ENCODE measurements around the gene PARP2.

PARP2 gene

DNA sequence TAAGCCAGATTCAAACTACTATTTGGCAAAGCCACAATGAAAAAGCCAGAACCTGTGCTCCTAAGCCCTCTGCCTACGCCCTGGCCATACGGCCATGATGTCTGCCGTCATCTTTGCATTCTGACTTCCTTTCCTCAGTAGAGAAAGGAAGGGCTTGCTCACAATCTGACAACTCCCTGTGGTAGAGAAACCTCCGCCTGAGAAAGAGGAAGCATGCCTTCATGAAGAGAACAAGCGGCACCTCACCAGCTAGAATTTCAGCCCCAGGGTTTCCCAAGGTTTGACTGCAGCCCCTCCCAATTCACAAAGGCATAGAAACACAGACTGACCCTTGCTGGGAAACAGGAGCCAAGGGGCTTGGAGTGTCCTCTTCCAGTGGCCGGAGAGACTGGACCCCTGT, 44.1 kb downstream of the PARP2 start:
- TF ChIP-seq, protein P1, sequence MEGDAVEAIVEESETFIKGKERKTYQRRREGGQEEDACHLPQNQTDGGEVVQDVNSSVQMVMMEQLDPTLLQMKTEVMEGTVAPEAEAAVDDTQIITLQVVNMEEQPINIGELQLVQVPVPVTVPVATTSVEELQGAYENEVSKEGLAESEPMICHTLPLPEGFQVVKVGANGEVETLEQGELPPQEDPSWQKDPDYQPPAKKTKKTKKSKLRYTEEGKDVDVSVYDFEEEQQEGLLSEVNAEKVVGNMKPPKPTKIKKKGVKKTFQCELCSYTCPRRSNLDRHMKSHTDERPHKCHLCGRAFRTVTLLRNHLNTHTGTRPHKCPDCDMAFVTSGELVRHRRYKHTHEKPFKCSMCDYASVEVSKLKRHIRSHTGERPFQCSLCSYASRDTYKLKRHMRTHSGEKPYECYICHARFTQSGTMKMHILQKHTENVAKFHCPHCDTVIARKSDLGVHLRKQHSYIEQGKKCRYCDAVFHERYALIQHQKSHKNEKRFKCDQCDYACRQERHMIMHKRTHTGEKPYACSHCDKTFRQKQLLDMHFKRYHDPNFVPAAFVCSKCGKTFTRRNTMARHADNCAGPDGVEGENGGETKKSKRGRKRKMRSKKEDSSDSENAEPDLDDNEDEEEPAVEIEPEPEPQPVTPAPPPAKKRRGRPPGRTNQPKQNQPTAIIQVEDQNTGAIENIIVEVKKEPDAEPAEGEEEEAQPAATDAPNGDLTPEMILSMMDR (IDR thresholded peaks at IDR 0.05; ENCODE audit: low read depth, low read length, missing control alignments) = no peak
- H3K4me3 ChIP-seq (replicated peaks; ENCODE audit: low read depth, low read length) = no peak overlapping the region
- DNase-seq (ENCODE audit: extremely low read depth, low read depth) = no peak

DNA sequence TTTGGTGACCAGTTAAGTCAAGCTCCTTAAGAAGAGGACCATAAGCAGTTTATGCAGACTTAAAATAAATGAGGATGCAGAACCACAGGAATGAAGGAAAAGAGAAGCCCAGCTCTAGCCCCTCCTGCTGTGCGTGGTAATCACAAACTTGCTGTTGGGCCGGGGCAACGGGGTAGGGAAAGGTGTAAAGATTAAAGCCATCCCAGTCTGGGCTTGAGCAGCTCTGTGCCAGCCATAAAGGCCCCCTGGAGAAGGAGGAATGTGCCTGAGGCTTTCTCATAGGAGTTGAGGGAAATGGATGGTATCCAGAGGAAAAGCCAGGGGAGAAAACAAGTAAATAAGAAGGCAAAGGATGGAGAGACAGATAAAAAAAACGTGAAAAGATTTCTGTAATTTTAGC, 44.7 kb downstream of the PARP2 start:
- DNase-seq (ENCODE audit: extremely low read depth, low read depth) = no peak
- TF ChIP-seq, protein P1 (IDR thresholded peaks at IDR 0.05; ENCODE audit: low read depth, low read length, missing control alignments) = no peak
- no peak overlapping the region for H3K4me3 ChIP-seq (replicated peaks; ENCODE audit: low read depth, low read length)

DNA sequence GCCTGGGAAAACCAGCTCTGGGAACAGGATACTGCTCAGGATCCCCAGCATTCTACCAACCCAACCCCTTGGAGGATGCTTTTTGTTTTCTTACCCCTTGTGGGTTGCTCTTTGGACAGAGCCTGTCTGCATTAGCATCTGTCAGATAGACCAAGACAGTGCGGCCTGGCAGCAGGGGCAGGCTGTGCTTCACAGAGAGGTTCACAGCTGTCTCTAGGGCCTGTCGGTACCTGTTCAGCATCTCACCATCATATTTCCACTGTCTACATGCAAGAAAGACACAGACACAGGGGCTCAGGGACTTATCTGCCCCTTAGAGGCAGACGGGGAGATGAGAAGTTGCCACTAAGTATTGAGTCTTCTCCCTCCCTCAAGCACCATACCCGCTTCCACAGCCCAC, 48.1 kb downstream of the PARP2 start:
- H3K4me3 ChIP-seq (replicated peaks; ENCODE audit: low read depth, low read length) = no peak overlapping the region
- TF ChIP-seq, protein P1 (IDR thresholded peaks at IDR 0.05; ENCODE audit: low read depth, low read length, missing control alignments) = no peak
- no peak for DNase-seq (ENCODE audit: extremely low read depth, low read depth)

DNA sequence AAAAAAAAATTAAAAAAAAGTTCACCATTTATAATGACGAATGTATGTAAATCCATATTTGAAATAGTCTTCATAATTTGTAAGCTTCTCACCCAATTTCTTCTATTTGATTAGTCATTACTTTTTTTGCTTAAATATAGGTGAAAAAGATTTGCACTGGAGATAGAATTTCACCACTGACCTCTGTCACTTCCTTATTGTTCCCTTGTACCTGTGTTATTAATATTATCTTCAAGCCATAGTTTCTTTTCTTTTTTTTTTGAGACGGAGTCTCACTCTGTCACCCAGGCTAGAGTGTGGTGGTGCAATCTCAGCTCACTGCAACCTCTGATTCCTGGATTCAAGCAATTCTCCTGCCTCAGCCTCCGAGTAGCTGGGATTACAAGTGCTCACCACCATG, 54.1 kb downstream of the PARP2 start:
- DNase-seq (ENCODE audit: extremely low read depth, low read depth) = no peak
- TF ChIP-seq, protein P1 (IDR thresholded peaks at IDR 0.05; ENCODE audit: low read depth, low read length, missing control alignments) = no peak
- H3K4me3 ChIP-seq (replicated peaks; ENCODE audit: low read depth, low read length) = no peak overlapping the region

DNA sequence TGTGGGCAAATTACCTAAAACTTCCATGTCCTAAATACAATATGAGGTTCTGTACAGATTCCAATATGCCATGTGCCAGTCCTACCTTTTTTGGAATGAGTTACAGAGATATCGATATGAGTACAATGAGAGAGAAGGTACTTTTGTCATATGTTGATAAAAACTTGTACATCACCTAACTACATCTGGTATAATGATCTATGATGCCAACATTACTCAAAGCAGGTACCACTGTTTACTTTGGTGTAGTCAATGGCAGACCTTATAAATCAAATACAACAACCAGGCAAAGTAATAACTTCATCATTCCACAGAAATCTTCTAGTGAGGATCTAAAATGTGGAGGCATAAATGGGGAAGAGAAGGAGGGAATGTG, 57.1 kb downstream of the PARP2 start:
- DNase-seq (ENCODE audit: extremely low read depth, low read depth) = no peak
- TF ChIP-seq, protein P1 (IDR thresholded peaks at IDR 0.05; ENCODE audit: low read depth, low read length, missing control alignments) = no peak
- no peak overlapping the region for H3K4me3 ChIP-seq (replicated peaks; ENCODE audit: low read depth, low read length)

DNA sequence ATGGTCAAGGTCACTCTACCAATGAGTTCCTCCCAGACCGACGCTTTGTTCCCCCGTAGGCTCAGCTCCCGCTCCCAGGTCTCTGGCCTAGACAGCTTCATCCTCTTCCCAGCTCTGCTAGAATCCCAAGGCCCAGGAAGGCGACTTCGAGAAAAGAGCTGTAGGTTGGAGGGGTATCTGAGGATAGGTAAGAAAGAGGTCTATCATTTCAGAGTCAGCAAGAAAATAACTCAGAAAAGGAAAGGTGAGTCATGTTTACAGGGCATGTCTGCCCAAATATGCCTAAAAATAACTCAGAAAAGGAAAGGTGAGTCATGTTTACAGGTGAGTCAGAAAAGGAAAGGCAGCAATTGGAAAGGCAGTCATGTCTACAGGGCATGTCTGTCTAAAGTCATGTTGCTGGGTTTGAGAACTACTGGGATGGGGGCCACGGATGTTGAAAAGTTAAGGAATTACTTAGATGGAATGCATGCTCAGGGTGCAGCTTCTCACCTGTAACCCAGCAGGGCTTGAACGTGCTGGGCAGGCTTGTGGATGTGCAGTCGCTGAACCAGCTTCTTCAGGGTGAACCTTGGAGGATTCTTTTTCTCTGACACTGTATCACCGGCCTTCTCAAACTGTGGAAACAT, 57.6 kb downstream of the PARP2 start:
- DNase-seq (ENCODE audit: extremely low read depth, low read depth) = no peak
- TF ChIP-seq, protein P1 (IDR thresholded peaks at IDR 0.05; ENCODE audit: low read depth, low read length, missing control alignments) = no peak
- H3K4me3 ChIP-seq (replicated peaks; ENCODE audit: low read depth, low read length) = no peak overlapping the region

DNA sequence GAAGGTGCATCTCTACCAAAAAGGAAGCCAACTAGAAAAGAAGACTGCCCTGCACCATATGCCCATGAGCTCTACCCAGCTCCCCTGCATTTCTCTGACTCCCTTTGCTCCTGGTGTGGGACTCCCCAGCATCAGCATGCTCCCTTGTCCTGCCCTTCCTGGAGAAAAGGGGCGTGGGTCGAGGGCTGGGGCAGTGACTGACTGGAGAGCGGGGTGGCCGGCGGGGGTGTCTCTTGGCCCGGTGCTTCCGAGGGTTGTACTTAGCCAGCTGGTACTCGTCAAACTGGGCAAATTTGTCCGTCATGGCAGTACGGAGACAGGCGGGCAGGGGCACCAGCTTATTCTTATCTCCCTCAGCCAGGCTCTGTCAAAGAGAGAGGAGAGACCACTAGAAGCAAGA, 60.1 kb downstream of the PARP2 start:
- no peak for DNase-seq (ENCODE audit: extremely low read depth, low read depth)
- H3K4me3 ChIP-seq (replicated peaks; ENCODE audit: low read depth, low read length) = no peak overlapping the region
- TF ChIP-seq, protein P1 (IDR thresholded peaks at IDR 0.05; ENCODE audit: low read depth, low read length, missing control alignments) = no peak

Measured in HFF-Myc (cell line).